HCT116 (cell line): ENCODE data around the gene CNTNAP3. TPM values are rescaled to one million over a fixed set of nuclear protein-coding genes. Genes with fewer than 3 reads are reported as not detected.
"Not testable (repeated sequence)": the region's sequence is repeated elsewhere in the genome, so short reads cannot be mapped to it uniquely, and the experiment has no call there.

Experiments used
- ATAC-seq: fragments of 200-7000 bp; cut with Tn5 transposase; 2 replicates; pipeline ENCODE4 v1.9.1; 2020; ENCODE audit warnings: mild to moderate bottlenecking, moderate library complexity
- BruUV-seq: library from RNA; stranded (reverse); fragments of 400-500 nt; replicated peaks from 2 replicates; lab custom pipeline; 2021; lab: Mats Ljungman, UMichigan
- CTCF ChIA-PET: fragments of 300-600 bp; sonication (Branson Sonifier 250); formaldehyde crosslinking; loops from one replicate; lab custom pipeline; 2021; ENCODE audit warnings: antibody characterized with exemption; lab: Charles Lee
- POLR2A ChIA-PET: fragments of 300-600, 350-600 bp; sonication (Branson Sonifier 250); formaldehyde crosslinking; loops from one replicate; lab custom pipeline; 2021; ENCODE audit warnings: antibody characterized with exemption; lab: Charles Lee
- RAD21 ChIA-PET, 2 experiments: fragments of 300-600 bp; sonication (Branson Sonifier 250); formaldehyde crosslinking; loops; one replicate each; lab custom pipeline; 2023; ENCODE audit warnings: low total read pairs in 2 of 2; ENCODE audit not compliant: uncharacterized antibody in 2 of 2, unreplicated experiment in 2 of 2, low non-redundant PET in 1 of 2; lab: Charles Lee
- DNase-seq: peaks from one replicate; pipeline ENCODE4 v3.0.0-alpha.2; 2010; ENCODE audit warnings: low read depth, low spot score
- H2AFZ ChIP-seq: fragments of 200-600 bp; shearing (Covaris generic), sonication (generic); 2 replicates; pipeline ENCODE4 v1.6.1; 2017; ENCODE audit warnings: low read depth, mixed run types, mixed read lengths, antibody characterized with exemption, low read length; ENCODE audit not compliant: poor library complexity, severe bottlenecking
- H3K27ac ChIP-seq: 2 replicates; pipeline ENCODE4 v1.5.1; 2012; ENCODE audit warnings: low read depth, low read length
- H3K27me3 ChIP-seq: fragments of 200-600 bp; sonication (generic); 2 replicates; pipeline ENCODE4 v1.6.1; 2016; ENCODE audit warnings: mixed run types, low read length, mixed read lengths; ENCODE audit not compliant: insufficient read depth
- H3K36me3 ChIP-seq, 2 experiments: fragments of 200-500 bp in 1 of 2; fragments of 200-600 bp in 1 of 2; sonication (Bioruptor generic) in 1 of 2; sonication (generic) in 1 of 2; 2 replicates each; pipeline versions ENCODE4 v1.5.1 to v1.6.1; 2014 to 2016; ENCODE audit warnings: low read length in 2 of 2, inconsistent platforms in 1 of 2, mixed read lengths in 1 of 2, mixed run types in 1 of 2; ENCODE audit not compliant: insufficient read depth in 2 of 2, control insufficient read depth in 1 of 2
- H3K4me1 ChIP-seq, 2 experiments: fragments of 200-600 bp in 1 of 2; sonication (generic) in 1 of 2; 2 replicates each; pipeline versions ENCODE4 v1.5.1 to v1.6.1; 2012 to 2017; ENCODE audit warnings: low read length in 2 of 2, inconsistent platforms in 1 of 2, mild to moderate bottlenecking in 1 of 2, mixed read lengths in 1 of 2, mixed run types in 1 of 2, moderate library complexity in 1 of 2; ENCODE audit not compliant: insufficient read depth in 2 of 2, control insufficient read depth in 1 of 2
- H3K4me2 ChIP-seq: fragments of 200-600 bp; sonication (generic); 2 replicates; pipeline ENCODE4 v1.6.1; 2017; ENCODE audit warnings: mixed run types, low read length, mixed read lengths
- H3K4me3 ChIP-seq, 2 experiments: fragments of 200-600 bp in 1 of 2; sonication (generic) in 1 of 2; replicated peaks in 1 of 2; 2 replicates each; pipeline ENCODE4 v1.5.1; 2011 to 2016; ENCODE audit warnings: low read length in 2 of 2, control low read depth in 1 of 2, low read depth in 1 of 2, mild to moderate bottlenecking in 1 of 2, mixed read lengths in 1 of 2, mixed run types in 1 of 2
- H3K79me2 ChIP-seq: fragments of 200-600 bp; sonication (generic); 2 replicates; pipeline ENCODE4 v1.6.1; 2017; ENCODE audit warnings: mild to moderate bottlenecking, mixed run types, low read length, moderate library complexity, mixed read lengths; ENCODE audit not compliant: insufficient read depth
- H3K9ac ChIP-seq: fragments of 200-600 bp; sonication (generic); 2 replicates; pipeline ENCODE4 v1.6.1; 2016; ENCODE audit warnings: low read length, mixed read lengths
- H3K9me2 ChIP-seq: fragments of 200-600 bp; sonication (generic), shearing (Covaris generic); 2 replicates; pipeline ENCODE4 v1.6.1; 2017; ENCODE audit warnings: mixed run types, mild to moderate bottlenecking, moderate library complexity; ENCODE audit not compliant: insufficient read depth
- H3K9me3 ChIP-seq, 2 experiments: fragments of 200-500 bp in 1 of 2; fragments of 200-600 bp in 1 of 2; sonication (Bioruptor generic) in 1 of 2; sonication (generic) in 1 of 2; 2 replicates each; pipeline ENCODE4 v1.6.1; 2014 to 2017; ENCODE audit warnings: low read length in 2 of 2, mixed read lengths in 2 of 2, inconsistent platforms in 1 of 2, low read depth in 1 of 2, mild to moderate bottlenecking in 1 of 2, mixed run types in 1 of 2, moderate library complexity in 1 of 2; ENCODE audit not compliant: control insufficient read depth in 1 of 2, insufficient read depth in 1 of 2
- H4K20me1 ChIP-seq: fragments of 200-600 bp; sonication (generic), shearing (Covaris generic); 2 replicates; pipeline ENCODE4 v1.6.1; 2017; ENCODE audit warnings: mixed run types, mild to moderate bottlenecking, moderate library complexity; ENCODE audit not compliant: insufficient read depth
- intact Hi-C: fragments of 100-400 bp; cut with micrococcal nuclease; formaldehyde crosslinking; loops from 2 replicates; pipeline ENCODE4 v1.10.0; 2022
- total RNA-seq: library from RNA; stranded (reverse); gene quantifications from one replicate; pipeline ENCODE4 v1.2.1, GENCODE V29; 2021; ENCODE audit not compliant: unreplicated experiment

Gene CNTNAP3
- total RNA-seq, 1 experiment from 2014 or later = 14.8 TPM

GRCh38 chr9:39025911-39026588, 261.9 kb downstream of the CNTNAP3 start:
- DNase-seq, H3K9ac ChIP-seq, H3K27me3 ChIP-seq, intact Hi-C loops, H3K79me2 ChIP-seq, H2AFZ ChIP-seq, H3K9me3 ChIP-seq, H3K4me3 ChIP-seq, H3K27ac ChIP-seq, BruUV-seq, H3K9me2 ChIP-seq, H3K36me3 ChIP-seq, RAD21 ChIA-PET, H4K20me1 ChIP-seq, H3K4me2 ChIP-seq, H3K4me1 ChIP-seq, POLR2A ChIA-PET, ATAC-seq, CTCF ChIA-PET: not testable (repeated sequence)

Other genes starting within 250 kb of the CNTNAP3 start
- gene SPATA31A1, start 67.5 kb upstream of the CNTNAP3 start, total RNA-seq = not detected